NCI-H526 (cell line): ENCODE data around the gene C4orf17.
"Not testable (repeated sequence)": the region's sequence is repeated elsewhere in the genome, so short reads cannot be mapped to it uniquely, and the experiment has no call there.

Experiments used
- DNase-seq, 2 experiments: peaks; one replicate each; lab custom pipeline; 2025; lab: John Stamatoyannopoulos, UW

C4orf17 gene

GRCh38 chr4:99510721-99511120 lies at the start of gene C4orf17:
C4orf17 (plus strand) TSS chr4:99511021; CDS start chr4:99513082, 2,061 bp downstream.
- no peak for DNase-seq

- no peak for DNase-seq
Observed at GRCh38 chr4:99461623-99462401, 49.0 kb upstream of the C4orf17 start.

- DNase-seq, result peak; percentile 29 to 69
Observed at GRCh38 chr4:99462875-99463464, 47.9 kb upstream of the C4orf17 start.

- no peak for DNase-seq
Observed at GRCh38 chr4:99463566-99463965, 47.3 kb upstream of the C4orf17 start.

GRCh38 chr4:99467887-99468286 lies 42.9 kb upstream of the C4orf17 start:
- peak; percentile 62 to 63 for DNase-seq

- no peak for DNase-seq
Observed at GRCh38 chr4:99468889-99469288, 41.9 kb upstream of the C4orf17 start.

- DNase-seq, result no peak
Observed at GRCh38 chr4:99471349-99471748, 39.5 kb upstream of the C4orf17 start.

GRCh38 chr4:99471896-99472295 lies 38.9 kb upstream of the C4orf17 start:
- no peak for DNase-seq

- no peak for DNase-seq
Observed at GRCh38 chr4:99473131-99473530, 37.7 kb upstream of the C4orf17 start.

- DNase-seq, result no peak
Observed at GRCh38 chr4:99483636-99484035, 27.2 kb upstream of the C4orf17 start.

GRCh38 chr4:99485212-99485611 lies 25.6 kb upstream of the C4orf17 start:
- no peak for DNase-seq

- not testable (repeated sequence) for DNase-seq
Observed at GRCh38 chr4:99486648-99487047, 24.2 kb upstream of the C4orf17 start.

GRCh38 chr4:99490286-99490685 lies 20.5 kb upstream of the C4orf17 start:
- no peak for DNase-seq

- DNase-seq, result no peak
Observed at GRCh38 chr4:99504804-99505502, 5.9 kb upstream of the C4orf17 start.

- no peak for DNase-seq
Observed at GRCh38 chr4:99506781-99507180, 4.0 kb upstream of the C4orf17 start.

GRCh38 chr4:99507349-99507748 lies 3.5 kb upstream of the C4orf17 start:
- no peak for DNase-seq

GRCh38 chr4:99507762-99508161 lies 3.1 kb upstream of the C4orf17 start:
- no peak for DNase-seq

GRCh38 chr4:99518601-99519295 lies 7.9 kb downstream of the C4orf17 start:
- no peak for DNase-seq

- DNase-seq, result peak in 1 of 2 experiments; percentile 1
Observed at GRCh38 chr4:99529228-99529627, 18.4 kb downstream of the C4orf17 start.

- no peak for DNase-seq
Observed at GRCh38 chr4:99529956-99530355, 19.1 kb downstream of the C4orf17 start.

GRCh38 chr4:99534699-99535098 lies 23.9 kb downstream of the C4orf17 start:
- DNase-seq, result not testable (repeated sequence)

GRCh38 chr4:99536271-99536670 lies 25.4 kb downstream of the C4orf17 start:
- DNase-seq, result no peak
